Measurements from ENCODE around the gene KDM4C. TPM values are rescaled to one million over a fixed set of nuclear protein-coding genes. Genes with fewer than 3 reads are reported as not detected.

KDM4C gene
- total RNA-seq, 1 donor from 2014 or later = 16.5 TPM

DNA sequence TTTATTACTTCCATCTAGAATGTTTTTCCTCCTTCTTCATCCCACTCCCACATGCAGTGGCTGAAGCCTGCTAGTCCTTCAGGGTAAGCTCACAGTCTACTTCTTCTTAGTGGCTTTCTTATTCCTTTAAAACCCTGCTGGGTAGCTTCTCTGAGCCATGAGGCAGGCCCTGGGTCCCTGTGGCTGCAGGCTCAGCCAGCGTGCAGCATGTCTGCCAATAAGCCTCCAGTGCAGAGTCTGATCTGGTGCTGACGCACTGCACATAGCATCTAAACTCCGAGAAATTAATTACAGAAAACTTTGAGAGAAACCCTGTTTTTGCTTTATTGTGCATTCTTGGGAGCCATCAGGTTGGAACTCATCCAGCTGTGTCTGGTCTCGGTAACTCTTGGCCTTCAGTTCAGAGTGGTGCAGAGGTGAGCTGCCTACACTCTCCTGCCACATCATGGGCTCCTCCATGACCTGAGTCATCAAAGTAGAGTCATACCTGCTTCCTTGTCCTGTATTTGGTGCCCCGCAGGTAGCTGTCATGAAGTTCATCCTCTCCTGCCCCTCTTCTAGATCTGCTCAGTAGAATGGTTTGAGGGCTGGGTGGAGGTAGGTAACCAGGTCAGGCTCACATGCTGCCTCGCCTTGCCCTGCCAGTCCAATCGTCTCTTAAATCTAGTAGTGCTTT lies 339.4 kb downstream of the KDM4C start:
- Mint-ChIP-seq H3K9me3 (no peaks in the 10 kb centered on the region), H3K4me1 (ENCODE audit: unreplicated experiment) (peaks cover 7% of the 10 kb centered on the region), H3K27me3 (no peaks in the 10 kb centered on the region), H3K27ac (no peak overlapping the region), H3K4me3 (no peak overlapping the region), H3K36me3 (peaks cover 5% of the 10 kb centered on the region)
- DNase-seq (ENCODE audit: extremely low spot score, unreplicated experiment) = no peak
- no peak for TF ChIP-seq CTCF (conservative IDR thresholded peaks at IDR 0.05)

DNA sequence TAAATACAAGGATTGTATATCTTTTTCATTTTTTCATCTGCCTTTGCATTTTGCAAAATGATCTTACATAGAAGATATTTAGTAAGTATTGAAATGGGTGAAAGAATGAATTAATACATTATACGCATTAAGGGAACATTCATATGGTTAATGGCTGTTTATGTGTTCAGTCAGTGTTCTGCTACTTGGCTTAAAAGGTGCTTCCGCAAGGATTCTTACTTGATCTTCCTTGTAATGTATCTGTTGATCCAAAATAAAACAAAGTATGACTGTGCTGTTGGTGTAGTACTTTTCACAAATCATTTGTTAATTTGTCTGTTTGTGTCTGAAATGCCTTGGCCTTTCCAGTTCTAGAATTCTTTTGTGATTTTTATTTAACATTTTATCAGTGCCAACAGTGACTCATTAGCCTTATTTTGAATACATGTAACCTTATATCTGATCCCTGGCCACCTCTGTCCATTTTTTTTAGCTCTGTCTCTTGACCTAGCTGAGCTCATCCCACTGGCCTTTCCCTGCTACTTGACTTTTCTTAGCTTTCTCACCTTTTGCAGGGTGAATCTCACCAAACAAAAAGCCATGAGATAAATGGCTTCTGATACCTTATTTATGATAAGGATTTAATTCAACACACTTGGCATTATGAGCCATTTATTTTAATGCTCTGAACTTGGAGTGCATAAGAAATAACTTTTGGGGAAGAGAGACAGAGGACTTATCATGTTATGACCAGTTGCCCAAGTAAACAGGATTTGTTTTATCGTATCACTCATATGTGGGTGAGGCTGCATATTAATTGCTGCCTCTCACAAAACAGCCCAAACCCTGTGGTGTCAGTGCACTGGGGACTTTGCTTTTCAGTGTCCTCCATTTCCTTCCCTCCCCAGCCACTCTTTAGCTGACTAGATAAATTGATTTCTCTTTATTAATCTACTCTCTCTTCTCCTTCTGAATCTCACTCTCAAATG lies 340.3 kb downstream of the KDM4C start:
- DNase-seq (ENCODE audit: extremely low spot score, unreplicated experiment) = no peak
- Mint-ChIP-seq H3K4me3 (no peak overlapping the region), H3K4me1 (ENCODE audit: unreplicated experiment) (peaks cover 7% of the 10 kb centered on the region), H3K27me3 (no peaks in the 10 kb centered on the region), H3K27ac (no peak overlapping the region), H3K36me3 (peaks cover 12% of the 10 kb centered on the region), H3K9me3 (no peaks in the 10 kb centered on the region)
- no peak for TF ChIP-seq CTCF (conservative IDR thresholded peaks at IDR 0.05)

- H3K27me3 Mint-ChIP-seq = no peaks in the 10 kb centered on the region
- peaks cover 8% of the 10 kb centered on the region for H3K4me1 Mint-ChIP-seq (ENCODE audit: unreplicated experiment)
- peaks cover 23% of the 10 kb centered on the region for H3K36me3 Mint-ChIP-seq
- TF ChIP-seq CTCF (conservative IDR thresholded peaks at IDR 0.05) = no peak
- H3K9me3 Mint-ChIP-seq = peaks cover 5% of the 10 kb centered on the region
- no peak overlapping the region for H3K4me3 Mint-ChIP-seq
- no peak overlapping the region for H3K27ac Mint-ChIP-seq
- DNase-seq (ENCODE audit: extremely low spot score, unreplicated experiment) = no peak
These were observed 345.6 kb downstream of the KDM4C start for GRCh38 chr9:7103367-7103766.

- peaks cover 20% of the 10 kb centered on the region for H3K36me3 Mint-ChIP-seq
- no peak for TF ChIP-seq CTCF (conservative IDR thresholded peaks at IDR 0.05)
- no peaks in the 10 kb centered on the region for H3K27me3 Mint-ChIP-seq
- H3K4me3 Mint-ChIP-seq = no peak overlapping the region
- peaks cover 8% of the 10 kb centered on the region for H3K4me1 Mint-ChIP-seq (ENCODE audit: unreplicated experiment)
- no peak for DNase-seq (ENCODE audit: extremely low spot score, unreplicated experiment)
- H3K9me3 Mint-ChIP-seq = peaks cover 5% of the 10 kb centered on the region
- H3K27ac Mint-ChIP-seq = no peak overlapping the region
These were observed 346.0 kb downstream of the KDM4C start for GRCh38 chr9:7103771-7104170.

GRCh38 chr9:7104625-7105024 lies 346.9 kb downstream of the KDM4C start:
- Mint-ChIP-seq H3K27ac (no peak overlapping the region), H3K9me3 (peaks cover 5% of the 10 kb centered on the region), H3K4me1 (ENCODE audit: unreplicated experiment) (peaks cover 8% of the 10 kb centered on the region), H3K27me3 (no peaks in the 10 kb centered on the region), H3K4me3 (no peak overlapping the region), H3K36me3 (peaks cover 19% of the 10 kb centered on the region)
- TF ChIP-seq CTCF (conservative IDR thresholded peaks at IDR 0.05) = no peak
- DNase-seq (ENCODE audit: extremely low spot score, unreplicated experiment) = no peak
